ENCODE measurements around the gene HCRTR1.

The HCRTR1 gene

DNA sequence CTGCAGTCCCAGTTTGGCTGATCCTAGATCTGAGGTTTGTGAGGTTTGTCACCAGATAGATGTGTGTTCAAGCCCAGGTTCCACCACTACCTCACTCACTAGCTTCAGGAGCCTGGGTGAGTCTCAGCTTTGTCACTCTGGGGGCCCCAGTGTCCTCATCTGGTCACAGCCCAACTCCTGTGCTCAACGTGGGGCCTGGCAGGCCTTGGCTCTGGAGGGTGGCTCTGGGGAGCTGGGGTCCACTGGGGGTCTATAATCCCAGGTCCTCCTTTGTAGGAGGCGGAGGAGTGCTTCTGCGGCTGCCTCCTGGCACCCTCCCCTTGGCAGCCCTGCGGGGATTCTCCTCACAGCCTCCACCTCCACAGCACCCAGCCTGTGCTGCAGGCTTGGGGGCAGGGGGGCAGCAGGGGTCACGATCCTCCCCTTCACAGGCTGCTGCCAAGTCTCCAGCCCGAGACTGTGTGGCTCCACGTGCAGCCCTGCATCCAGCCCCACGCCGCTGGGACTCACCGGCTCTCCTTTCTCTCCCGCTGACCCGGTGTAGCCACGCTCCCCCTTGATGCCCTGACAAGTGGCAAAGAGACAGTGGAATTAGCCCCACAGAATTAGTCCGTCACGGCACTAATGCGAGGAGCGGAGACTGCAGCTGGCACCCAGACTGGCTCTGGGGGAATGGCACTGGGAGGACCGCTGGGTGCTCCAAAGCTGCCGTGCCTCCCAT, 49.7 kb downstream of the HCRTR1 start:
- DNase-seq: no peak

DNA sequence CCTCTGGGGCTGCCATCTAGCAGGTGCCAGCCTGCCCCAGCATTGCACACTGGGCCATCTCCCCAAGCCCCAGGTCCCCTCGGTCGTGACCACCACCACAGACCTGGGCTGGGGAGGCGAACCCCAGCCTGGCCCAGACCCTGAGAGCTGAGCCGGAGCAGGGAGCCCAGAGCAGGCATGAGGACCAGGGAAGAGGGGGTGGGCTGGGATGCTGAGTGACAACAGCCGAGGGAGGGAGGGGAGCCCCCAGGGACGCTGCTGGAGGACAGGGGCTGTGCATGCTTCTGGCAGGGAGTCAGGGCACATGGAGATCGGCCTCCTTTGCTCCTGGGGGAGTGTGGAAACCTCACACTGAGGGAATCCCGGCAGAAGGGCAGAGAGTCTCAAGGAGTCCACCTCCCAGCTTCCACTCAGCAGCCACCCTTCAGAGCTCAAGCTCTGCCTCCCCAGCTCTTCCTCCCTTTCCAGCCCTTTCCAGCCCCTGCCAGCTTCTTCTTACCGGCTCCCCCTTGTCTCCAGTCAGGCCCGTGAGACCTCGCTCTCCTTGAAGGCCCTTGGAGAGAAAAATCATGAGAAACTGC, 50.9 kb downstream of the HCRTR1 start:
- no peak for DNase-seq

DNA sequence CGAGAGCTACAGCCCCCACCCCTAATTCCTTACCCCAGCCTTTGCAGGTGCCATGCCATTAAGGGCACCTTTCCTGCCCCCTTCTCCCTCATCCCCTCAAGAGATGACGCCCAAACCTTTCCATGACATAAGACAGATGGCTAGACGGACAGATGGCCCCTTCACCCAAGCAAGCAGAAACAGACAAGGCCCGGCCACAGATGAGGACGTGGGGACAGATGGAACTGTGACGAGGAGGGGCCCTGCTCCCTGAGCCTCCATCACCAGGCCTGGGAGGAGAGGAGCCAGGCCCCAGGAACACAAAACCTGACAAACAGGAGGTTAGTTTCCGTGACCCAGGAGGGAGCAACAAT, 51.9 kb downstream of the HCRTR1 start:
- DNase-seq: no peak

DNA sequence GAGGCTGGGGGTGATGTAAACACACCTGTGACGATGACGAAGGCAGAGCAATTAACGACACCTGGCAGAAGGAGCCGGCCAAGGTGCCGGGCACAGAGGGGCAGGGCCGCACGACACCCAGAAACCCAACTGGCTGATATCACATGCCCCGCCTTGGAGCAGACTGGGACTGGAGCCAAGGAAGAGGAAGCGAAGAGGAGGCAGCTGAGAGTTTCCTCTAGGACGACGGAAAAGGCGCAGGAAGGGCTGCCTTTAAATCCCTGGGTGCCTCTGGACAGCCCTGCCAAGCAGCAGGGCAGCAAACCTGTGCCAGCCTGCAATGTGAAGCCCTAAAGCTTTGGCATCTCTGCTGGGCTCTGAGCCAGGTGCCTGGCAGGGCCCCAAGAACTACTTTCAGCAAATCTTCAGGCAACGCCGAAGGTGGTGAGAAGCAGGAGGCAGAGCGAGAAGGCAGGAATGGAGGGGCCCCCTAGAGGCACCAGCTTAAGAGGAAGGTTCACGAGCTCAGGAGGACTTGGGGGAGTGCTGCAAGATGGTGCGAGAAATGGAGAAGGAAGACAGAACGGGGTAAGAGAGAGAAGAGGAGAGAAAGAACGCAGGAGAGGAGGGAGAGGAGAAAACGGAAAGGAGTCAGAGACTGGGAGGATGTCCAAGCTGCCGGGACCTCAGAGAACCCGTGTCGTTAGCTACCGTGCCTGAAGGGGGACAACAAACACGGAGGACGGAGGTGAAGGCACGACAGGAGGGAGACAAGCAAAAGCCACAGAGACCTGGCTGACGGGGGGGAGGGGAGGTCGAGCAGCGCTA, 52.5 kb downstream of the HCRTR1 start:
- no peak for DNase-seq

DNA sequence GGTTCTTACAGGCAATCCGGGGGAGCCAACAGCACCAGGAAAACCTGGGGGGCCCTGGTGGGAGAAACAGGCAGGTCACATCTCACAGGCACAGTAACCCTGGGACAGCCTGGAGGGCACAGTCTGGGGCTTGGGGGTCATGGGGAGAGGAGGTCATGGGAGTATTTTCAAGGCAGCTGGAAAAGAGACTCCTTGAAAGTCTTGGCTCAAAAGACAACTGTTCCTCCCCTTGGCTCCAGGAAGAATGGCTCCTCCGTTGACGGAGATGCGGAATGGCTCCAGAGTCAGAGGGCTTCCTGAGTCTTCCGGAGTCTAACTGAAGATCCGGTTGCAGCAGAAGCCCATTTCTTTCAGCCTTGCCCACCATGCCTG, 53.1 kb downstream of the HCRTR1 start:
- DNase-seq: no peak

DNA sequence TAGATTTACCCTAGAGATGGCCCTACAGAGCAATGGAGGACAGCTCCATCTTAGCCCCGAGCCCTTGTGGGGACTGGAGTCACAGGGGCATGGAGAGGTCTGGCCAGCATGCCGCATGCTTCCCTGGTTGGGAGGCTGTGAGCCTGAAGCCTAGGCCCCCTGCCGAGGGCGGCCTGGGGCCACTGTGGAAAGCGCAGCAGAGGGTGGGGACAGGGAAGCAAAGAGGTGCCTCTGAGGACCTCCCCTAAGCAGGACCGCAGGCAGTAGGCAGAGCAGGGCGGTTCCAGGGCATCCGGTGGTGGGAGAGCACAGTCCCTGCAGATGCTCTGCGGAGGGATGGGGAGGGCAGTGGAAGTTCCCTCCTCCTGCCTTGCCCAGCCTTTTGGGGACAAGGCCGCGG, 53.7 kb downstream of the HCRTR1 start:
- no peak for DNase-seq

DNA sequence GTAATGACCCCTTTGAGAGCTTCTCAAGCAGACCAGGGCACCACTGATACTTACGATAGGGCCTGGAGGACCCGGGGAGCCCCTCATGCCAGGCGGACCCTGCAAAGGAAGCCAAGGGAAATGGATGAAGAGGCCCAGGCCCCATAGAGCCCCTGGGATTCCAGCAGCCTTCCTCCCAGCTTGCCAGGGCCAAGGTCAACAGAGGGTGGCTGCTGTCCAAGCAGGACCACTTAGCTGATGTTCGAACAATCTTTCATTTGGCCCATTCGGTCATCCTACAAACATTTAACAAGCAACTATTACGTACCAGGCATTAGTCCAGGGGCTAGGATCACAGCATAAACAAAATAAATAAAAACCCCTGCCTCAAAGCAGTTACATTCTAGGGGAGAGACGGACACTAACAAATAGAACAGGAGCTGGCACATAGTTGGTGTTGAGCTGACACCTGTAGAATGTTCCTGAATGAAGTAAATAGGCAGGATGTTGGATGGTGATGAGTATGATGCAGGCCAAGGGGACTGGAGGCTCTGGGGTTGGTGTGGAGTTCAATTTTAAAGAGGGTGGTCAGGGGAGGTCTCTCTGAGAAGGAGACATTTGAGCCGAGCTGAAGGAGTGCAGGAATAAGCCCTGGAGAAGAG, 54.2 kb downstream of the HCRTR1 start:
- no peak for DNase-seq

DNA sequence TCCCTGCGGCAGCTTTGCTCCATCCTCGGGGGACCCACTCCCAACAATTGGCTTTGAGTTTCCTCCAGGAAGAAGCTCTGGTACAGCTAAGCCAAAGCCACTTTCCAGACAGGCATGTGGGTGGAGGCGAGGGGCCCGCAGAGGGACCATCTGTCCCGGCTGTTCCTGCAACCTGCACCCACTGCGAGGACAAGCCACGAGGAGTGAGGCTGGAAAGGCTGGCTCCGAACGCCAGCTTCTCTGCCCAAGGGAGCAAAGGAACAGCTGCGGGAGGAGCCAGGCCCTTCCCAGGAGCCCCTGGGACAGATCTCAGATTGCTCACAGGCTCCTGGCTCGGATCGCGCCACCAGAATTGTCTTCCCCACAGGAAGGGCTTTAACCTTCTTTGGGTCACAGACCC, 55.5 kb downstream of the HCRTR1 start:
- DNase-seq: no peak

DNA sequence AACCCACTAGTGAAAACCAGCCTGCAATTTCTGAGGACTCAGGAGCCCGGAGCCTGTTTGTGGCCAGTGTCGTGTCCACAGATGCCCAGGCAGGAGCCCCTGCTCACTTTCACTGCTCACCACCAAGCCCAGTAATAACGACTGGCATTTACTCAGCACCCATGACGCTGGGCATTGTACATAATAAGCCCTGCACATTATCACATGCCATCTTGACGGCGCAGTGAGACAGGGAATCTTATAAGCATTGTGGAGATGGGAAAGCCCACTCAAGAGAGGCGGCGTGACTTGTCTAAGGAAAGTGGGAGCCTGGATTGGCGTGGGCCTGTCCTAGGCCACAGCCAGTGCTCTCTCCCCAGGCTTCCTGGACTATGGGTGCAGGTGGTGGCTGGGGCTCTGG, 55.9 kb downstream of the HCRTR1 start:
- no peak for DNase-seq

DNA sequence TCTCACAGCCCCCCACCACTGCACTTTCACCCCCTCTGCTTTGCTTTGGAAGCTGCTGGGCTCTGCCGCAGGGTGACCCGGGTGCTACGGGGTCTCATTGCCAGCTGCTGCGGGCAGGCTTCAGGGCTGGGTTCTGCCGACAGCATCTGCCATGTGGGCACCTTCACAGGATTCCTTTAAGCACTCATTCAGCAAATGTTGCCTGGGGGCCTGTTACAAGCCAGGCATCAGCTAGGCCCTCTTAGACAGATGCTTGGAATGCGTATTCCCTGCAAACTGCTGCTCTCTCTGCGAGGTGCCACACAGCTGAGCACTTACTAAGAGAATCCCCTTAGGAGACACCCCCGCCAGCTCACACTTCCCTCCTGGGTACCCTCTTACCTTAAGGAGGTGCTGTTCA, 57.1 kb downstream of the HCRTR1 start:
- peak; percentile 37 for DNase-seq

DNA sequence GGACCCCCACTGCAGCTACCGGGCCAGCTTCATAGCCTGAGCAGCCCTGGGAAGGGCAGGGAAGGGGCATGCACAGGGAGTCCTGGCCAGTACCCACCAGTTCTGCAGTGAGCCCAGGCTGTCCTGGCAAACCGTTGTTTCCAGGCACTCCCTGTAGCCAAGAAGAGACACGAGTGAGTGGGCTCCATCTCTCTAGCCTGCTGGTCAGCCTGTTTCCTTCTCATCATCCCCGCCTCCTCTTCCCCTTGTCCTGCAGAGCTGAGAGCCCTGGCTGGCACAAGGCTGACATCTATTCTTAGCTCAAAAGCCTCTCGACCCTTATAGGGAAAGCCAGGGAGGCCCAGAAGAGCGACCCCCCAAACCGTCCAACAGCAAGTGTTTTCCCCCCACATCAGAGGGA, 57.7 kb downstream of the HCRTR1 start:
- no peak for DNase-seq

DNA sequence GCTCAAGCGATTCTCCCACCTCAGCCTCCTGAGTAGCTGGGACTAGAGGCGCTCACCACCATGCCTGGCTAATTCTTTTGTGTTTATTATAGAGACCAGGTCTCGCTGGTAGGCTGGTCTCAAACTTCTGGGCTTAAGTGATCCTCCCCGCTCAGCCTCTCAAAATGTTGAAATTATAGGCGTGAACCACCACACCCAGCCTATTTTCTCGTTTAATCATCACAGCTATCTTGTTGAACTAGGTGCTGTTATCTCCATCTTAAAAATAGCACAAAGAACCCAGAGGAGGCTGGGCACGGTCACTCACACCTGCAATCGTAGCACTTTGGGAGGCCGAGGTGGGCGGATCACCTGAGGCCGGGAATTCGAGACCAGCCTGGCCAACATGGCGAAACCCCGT, 58.3 kb downstream of the HCRTR1 start:
- no peak for DNase-seq

Measured in fibroblast of skin of back (primary cell).